AG10803 (cell line): ENCODE measurements around the gene AGR3.

ENCODE experiments used
- DNase-seq: peaks from one replicate; pipeline ENCODE4 v3.0.0; 2010; ENCODE audit warnings: low read depth
- H3K4me3 ChIP-seq: 2 replicates; pipeline ENCODE4 v1.5.1; 2011; ENCODE audit warnings: mild to moderate bottlenecking, low read length, control low read depth
- CTCF ChIP-seq: conservative IDR thresholded peaks from 2 replicates; pipeline ENCODE4 v1.5.1; 2011; ENCODE audit warnings: mild to moderate bottlenecking, low read length, control low read depth, inconsistent platforms

The AGR3 gene

GRCh38 chr7:16816824-16817223 is 65.0 kb downstream of the AGR3 start:
- DNase-seq: no peak
- TF ChIP-seq CTCF: no peak
- no peak overlapping the region for H3K4me3 ChIP-seq

GRCh38 chr7:16815001-16815400 is 66.8 kb downstream of the AGR3 start:
- no peak for DNase-seq
- TF ChIP-seq CTCF: no peak
- no peak overlapping the region for H3K4me3 ChIP-seq

- TF ChIP-seq CTCF: no peak
- no peak for DNase-seq
- H3K4me3 ChIP-seq: no peak overlapping the region
Observed at GRCh38 chr7:16813232-16813616, 68.6 kb downstream of the AGR3 start.

GRCh38 chr7:16812542-16813231 is 69.1 kb downstream of the AGR3 start:
- no peak for DNase-seq
- no peak overlapping the region for H3K4me3 ChIP-seq
- TF ChIP-seq CTCF: no peak

- TF ChIP-seq CTCF: no peak
- peak; percentile 45 for DNase-seq
- H3K4me3 ChIP-seq: no peak overlapping the region
Observed at GRCh38 chr7:16811551-16811950, 70.2 kb downstream of the AGR3 start.

- no peak for TF ChIP-seq CTCF
- no peak for DNase-seq
- no peak overlapping the region for H3K4me3 ChIP-seq
Observed at GRCh38 chr7:16810573-16810972, 71.2 kb downstream of the AGR3 start.

- TF ChIP-seq CTCF: no peak
- no peak overlapping the region for H3K4me3 ChIP-seq
- DNase-seq: no peak
Observed at GRCh38 chr7:16810112-16810511, 71.7 kb downstream of the AGR3 start.
